D341Med (cell line): Measurements from ENCODE around the gene USP6NL.
A peak's percentile ranks its signal among the peaks of the same experiment; 100 is the strongest.
"Not testable (repeated sequence)": the region's sequence is repeated elsewhere in the genome, so short reads cannot be mapped to it uniquely, and the experiment has no call there.

Source experiments
- DNase-seq: peaks from one replicate; pipeline ENCODE4 v3.0.0; 2012; ENCODE audit warnings: low spot score

The USP6NL gene

GRCh38 chr10:11444531-11445228 lies 166.8 kb downstream of the USP6NL start:
- DNase-seq: peak; percentile 23

GRCh38 chr10:11444155-11444530 lies 167.3 kb downstream of the USP6NL start:
- DNase-seq: no peak

DNA sequence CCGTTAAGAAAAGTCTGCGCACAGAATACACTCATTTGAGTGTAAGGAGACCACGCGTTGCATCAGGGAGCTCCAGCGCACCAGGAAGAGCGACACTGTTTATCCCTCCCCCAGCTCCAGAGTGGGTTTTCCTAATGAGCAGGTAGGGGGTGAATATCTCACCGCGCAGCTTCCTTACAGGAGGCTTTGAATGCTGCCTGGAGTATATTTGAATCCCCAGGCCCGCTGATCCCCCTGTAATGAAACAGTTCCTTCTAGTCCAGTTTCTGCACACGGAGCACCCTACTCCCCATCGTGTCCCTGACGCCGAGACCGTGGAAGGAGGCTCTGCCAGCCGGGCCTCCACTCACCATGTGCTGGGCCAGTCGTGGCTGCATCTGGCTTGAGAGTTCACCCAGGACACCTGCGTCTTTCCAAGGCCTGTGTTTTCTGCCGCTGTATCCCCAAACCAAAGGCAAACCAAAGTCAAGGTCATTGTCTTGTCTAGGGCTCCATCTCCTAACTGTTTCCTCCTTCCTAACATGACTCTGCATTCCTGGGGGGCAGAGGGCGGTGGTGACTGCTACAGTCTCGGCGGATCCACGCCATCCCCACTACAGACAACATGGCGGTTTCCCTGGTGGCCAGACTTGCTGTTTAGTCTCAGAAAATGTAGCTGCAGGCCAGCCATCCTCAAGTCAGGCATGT lies 167.8 kb downstream of the USP6NL start:
- DNase-seq: peak; percentile 8

- DNase-seq: peak; percentile 4
Observed at GRCh38 chr10:11442001-11442773, 169.3 kb downstream of the USP6NL start.

DNA sequence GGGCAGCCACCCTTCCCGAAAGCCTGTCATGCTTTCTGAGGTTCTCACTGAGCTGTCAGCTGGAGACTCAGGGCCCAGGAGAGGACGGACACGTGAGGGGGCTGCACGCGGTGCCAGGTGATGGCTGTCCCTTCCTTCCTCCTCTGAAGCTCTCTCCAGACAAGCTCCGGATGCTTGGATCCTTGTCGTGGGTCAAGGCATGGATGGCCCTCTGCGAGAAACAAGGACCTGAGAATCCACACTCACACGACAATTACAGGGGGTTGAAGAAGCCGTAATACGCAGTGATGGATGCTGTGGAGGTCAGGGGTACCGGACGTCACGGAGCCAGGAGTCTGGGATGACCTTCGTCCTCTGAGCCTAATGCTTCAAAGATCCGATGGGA lies 170.3 kb downstream of the USP6NL start:
- peak; percentile 3 for DNase-seq

DNA sequence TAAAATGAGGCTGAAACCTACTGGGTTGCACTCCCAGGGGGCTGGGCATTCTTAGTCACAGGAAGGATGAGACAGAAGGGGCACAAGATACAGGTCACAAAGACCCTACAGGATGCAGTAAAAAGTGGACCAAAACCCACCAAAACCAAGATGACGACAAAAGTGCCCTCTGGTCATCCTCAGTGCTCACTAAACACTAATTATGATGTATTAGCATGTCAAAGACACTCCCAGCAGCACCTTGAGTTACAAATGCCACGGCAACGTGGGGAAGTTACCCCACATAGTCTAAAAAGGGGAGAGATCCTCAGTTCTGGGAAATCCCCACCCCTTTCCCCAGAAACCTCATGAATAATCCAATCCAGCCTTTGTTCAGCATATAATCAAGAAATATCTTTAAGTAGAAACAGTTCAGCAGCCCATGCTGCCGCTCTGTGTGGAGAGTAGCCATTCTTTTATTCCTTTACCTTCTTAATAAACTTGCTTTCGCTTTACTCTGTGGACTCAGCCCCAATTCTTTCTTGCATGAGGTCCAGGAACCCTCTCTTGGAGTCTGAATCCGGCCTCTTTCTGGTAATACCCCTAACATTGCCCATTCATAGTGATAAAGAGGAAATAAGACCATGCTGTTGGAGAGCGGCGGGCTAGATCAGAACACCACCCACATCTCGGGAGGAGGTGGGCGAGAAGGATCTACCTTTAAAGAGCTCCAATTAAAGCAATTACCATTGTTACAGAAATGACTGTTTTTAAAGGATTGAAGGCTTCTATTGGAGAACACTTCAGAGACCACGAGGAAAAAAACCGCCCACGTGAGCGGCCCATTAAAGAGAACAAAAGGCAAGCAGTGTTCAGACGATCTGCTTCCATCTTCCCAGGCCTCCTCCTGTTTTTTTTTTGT lies 170.9 kb downstream of the USP6NL start:
- no peak for DNase-seq

DNA sequence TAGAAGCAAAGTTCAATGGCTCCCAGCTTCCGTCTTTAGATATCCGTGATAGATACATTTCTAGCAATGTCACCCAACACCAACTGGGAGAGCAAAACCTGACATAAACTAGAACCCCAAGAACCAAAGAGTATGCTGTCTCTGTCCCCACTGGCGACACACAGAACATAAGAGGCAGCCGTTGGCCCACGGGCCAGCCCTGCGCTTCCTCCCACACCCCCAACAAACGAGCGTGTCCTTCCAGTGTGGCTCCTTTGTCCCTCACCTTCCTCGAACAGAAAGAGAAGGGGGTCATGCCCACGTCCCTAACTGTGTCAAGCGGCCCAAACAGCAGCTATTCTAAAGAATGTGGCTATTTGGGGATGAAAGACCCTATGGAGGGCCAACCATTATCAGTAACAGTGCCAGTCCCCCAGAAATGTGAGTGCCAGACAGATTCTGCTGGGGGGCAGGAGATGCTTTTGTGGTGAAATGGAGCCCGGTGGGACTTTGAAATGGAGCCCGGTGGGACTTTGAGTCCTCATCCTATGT lies 171.9 kb downstream of the USP6NL start:
- DNase-seq: peak; percentile 4

- DNase-seq: peak; percentile 34
Observed at GRCh38 chr10:11437391-11438142, 173.9 kb downstream of the USP6NL start.

DNA sequence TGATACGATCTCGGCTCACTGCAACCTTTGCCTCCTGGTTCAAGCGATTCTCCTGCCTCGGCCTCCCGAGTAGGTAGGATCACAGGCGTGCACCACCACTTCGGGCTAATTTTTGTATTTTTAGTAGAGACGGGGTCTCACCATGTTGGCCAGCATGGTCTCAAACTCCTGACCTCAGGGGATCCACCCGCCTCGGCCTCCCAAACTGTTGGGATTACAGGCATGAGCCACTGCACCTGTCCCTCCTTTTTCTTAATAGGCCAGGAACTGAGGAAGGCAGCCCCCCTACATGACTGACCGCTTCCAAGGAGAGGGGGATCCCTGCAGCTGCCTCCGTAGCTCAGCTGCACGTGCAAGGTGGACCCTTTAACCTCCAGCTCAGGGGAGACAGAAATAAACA lies 175.0 kb downstream of the USP6NL start:
- DNase-seq: not testable (repeated sequence)

GRCh38 chr10:11435581-11435981 lies 175.9 kb downstream of the USP6NL start:
- peak; percentile 11 for DNase-seq

DNA sequence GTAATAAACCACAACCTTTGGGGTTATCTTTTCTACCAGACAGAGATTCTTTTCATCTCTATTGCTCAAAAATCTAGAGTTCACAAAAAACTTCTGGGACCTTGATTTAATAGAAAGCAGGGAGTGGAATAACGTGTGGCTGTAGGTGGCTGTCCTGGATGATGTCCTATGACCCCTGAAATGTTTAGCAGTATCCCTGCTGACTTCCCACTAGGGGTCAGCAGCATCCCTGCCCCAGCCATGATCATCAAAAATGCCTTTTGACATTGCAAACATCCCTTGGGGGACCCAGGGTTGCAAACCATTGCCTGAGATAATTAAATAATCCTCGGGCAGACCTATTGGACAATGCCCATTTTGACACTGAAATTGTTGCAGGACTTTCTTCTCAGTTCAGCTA lies 177.1 kb downstream of the USP6NL start:
- no peak for DNase-seq

GRCh38 chr10:11433657-11434056 lies 177.8 kb downstream of the USP6NL start:
- DNase-seq: no peak

GRCh38 chr10:11431216-11431555 lies 180.3 kb downstream of the USP6NL start:
- no peak for DNase-seq

GRCh38 chr10:11430421-11431215 lies 180.8 kb downstream of the USP6NL start:
- DNase-seq: peak; percentile 9

- no peak for DNase-seq
Observed at GRCh38 chr10:11429439-11430052, 181.9 kb downstream of the USP6NL start.

DNA sequence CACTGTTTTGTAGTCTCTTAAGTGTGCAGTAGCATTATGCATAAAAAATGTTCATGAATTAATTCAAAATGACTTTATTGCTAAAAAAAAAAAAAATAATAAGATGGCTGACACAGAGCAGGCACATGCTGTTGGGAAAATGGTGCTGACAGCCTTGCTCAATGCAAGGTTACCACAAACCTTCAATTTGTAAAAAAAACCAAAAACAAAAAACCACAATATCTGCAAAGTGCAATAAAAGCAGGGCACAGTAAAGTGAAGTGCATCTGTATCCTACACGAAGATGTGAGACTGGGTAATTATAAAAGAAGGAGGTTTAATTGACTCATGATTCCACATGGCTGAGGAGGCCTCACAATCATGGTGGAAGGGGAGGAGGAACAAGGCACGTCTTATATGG lies 185.8 kb downstream of the USP6NL start:
- DNase-seq: no peak

DNA sequence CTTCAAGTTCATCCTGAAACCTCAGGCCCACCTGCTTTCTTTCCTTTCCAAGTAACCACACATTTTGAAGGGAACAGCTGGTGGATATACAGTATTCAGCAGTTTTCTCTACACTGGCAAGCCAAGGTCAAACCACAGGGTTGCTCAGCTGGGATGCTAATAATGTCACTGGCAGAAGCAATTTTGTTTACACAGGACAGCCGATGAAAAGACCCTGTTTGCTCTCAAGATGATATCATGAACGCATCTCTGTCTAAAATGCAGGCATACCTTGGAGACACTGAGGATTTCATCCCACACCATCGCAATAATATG lies 186.2 kb downstream of the USP6NL start:
- peak; percentile 8 for DNase-seq

DNA sequence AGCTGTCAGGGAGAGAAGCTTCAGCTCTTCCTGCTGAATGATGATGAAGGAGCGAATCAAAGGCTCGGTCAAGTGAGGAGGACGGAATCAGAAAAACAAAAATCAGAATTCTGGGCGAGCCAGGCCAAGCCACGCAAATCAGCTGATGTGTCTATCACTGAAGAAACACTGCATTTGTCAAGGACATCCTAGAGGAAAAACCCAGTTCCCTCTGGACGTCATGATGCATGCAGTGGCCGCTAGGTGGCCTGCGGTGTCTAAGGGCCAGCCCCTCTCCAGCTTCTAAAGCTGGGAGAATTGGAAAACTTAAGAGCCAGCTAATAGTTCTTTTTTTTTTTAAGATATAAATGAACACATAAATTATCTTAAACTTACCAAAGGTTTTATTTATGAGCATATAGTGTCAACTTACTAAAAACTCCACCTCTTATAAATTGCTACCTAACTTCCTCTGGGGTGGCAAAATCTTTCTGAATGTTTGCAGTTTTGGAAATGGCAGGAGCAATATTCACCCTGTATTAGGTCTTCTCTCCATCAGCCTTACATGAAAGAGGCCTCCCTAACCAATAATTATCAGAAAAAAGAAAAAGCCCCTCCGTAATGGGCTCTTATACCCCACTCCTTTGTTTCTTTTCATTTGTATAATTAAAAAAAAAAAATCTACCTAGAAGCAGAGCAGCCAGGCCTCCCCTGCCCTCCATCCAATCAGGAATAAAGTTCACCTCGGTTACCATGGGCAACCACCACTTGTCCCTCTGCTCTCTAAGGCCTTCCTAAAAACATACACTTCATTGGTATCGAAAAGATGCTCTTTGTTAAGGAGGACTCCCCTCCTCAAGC lies 186.8 kb downstream of the USP6NL start:
- peak; percentile 78 for DNase-seq

- no peak for DNase-seq
Observed at GRCh38 chr10:11416974-11417373, 194.5 kb downstream of the USP6NL start.
